Measurements from ENCODE around the gene TPCN2.

The TPCN2 gene

DNA sequence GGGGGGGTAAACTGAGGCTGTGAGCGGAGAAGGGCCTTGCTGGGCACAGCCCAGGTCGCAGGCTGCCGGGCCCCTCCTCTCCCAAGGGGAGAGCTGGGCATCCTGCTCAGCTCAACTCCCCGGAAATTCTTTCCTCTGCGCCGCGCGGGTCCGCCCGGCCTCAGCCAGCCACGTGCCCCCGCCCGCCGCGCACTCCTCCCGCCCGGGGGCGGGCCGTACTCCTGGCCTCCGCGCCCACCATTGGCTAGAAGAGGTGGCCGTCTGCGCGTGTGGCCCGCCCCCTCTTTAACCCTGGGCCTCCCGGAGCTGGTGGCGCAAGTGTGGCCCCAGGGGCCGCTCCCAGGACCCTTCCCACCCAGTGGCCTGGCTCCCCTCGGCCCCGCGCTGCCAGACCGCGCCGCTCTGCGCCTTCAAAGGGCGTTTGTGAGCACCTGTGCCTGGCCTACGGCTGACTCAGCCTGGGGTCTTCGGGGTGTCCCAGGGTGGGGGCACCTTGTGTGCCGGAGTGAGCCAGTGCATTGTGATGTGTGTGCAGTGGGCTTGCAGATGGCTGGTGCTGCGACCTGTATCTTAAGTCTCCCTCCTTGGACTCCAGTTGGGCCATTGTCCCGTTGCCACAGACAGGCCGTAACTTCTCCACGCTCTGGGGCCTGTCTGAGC lies 37.6 kb upstream of the TPCN2 start:
- DNase-seq (ENCODE audit: low spot score) = no peak

GRCh38 chr11:69011624-69012091 lies 37.1 kb upstream of the TPCN2 start:
- no peak for DNase-seq (ENCODE audit: low spot score)

DNA sequence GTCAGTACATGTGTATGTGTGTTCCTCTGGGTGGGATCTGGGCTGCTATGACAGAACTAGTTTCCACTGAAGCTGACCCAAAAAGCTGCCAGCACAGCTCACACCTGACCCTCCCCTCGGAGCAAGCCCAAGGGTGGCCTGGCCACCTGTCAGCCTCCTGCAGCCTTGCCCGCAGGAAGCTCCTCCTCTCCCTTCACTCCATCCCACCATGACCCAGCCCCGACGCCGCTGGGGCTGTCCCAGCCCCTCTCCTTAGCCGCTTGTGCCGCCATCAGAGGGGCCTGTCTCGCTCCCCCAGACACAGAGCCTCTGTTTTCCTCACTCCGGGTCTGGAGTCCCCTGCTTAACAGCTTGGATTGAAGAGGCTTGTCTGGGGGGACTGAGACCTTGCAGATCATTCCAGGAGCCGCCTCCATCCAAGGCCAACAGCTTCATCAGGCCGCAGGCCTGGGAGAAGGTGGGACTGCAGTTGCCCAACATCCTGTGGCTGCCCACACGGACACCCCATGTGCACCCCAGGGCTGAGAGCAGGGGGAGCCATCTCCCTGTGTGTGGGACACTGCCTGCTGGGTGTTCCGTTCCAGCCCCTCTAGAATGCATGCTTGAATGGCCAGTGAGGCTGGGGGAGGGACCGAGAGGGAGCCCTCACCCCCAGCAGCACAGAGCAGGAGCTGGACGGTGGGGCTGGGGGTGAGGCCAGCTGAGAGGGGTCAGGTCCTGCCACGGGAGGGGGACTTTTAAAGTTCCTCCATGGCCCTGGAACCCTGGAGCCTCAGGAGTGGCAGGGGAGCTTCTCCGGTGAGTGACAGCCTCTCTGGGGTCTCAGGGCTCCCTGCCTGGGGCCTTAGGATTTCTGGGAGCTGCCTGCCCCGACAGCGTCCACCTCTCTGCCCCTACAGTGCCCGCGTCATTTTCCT lies 36.4 kb upstream of the TPCN2 start:
- no peak for DNase-seq (ENCODE audit: low spot score)

DNA sequence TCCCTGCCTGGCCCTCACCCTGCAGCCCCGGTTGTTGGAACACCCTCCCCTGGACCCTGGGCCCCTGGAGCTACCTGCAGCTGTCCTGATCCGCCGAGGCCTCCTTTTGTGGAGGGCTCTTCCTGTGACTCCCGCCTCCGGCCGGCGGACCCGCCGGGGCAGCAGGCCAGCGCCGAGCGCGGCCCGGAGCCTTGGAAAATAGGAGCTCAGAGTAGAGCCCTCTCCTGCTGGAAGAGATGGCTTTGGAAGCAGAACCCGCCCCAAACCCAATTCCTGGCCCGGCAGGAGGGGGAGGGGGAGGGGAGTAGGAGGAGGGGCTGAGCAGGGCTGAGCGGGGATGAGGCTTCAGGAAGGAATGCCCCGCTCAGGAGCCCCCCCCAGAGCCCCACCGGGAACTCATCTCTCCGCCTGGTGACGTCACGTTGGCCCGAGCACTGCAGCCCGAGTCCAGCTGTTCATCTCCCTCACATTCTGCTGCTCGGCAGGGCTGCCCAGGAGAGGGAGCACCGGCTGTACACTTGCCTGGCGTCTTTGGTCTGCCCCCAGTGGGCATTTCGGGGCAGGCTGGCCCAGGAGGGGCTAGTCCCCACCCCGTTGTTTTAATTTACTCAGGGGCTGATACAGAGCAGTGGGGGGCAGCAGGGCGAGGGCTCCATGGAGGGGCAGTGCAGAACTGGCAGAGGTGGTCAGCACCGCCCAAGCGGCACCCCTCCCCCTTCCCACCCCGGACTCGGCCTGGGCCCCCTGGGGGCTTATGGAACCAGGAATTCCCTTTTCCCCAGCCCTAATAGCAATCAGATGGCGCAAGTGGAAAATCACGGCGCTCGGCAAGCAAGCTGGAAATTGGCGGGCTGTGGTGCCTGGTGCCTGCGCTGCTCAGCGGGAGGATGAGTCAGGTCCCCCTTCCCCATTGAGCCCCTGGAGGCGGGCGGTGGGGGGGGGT lies 35.5 kb upstream of the TPCN2 start, which contains the start of gene MRGPRF:
Gene MRGPRF (minus strand): TSS at position 238 of the 943 bp plus-strand sequence. CDS start 3,345 bp downstream, outside the sequence.
- no peak for DNase-seq (ENCODE audit: low spot score)

DNA sequence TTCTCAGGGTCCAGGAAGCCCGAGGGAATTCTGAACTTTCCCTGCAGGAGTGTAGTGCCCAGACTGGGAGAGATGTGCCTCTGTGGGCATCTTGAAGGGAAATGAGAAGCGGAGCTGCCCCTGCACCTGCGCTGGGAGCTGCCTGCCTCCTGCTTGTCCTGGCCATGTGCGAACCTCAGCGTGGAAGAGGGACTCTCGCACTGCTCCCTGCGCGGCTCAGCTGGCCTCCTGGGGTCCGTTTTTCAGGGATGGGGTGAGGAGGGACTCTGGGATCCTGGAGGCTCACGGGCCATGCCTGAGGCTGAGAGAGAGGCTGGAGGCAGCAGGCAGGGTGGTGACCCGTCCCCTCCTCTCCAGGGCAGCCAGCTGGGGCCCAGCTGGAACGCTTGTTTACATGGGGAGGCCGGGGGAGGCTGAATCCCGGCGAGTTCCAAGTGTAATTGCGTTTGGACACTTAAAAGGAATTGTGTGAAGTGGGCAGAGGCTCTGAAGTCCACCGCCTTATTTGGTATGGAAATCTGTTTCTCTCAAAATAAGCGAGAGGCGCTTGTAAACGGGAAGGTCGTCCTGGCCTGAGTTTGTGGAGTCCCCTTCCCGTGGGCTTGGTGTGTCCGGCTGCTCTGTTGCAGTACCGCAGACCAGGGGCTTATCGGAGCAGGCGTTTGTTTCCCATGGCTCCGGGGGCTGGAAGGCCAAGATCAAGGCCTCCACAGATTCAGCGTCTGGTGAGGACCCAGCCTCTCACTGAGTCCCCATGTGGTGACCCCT lies 34.5 kb upstream of the TPCN2 start:
- DNase-seq (ENCODE audit: low spot score) = no peak

DNA sequence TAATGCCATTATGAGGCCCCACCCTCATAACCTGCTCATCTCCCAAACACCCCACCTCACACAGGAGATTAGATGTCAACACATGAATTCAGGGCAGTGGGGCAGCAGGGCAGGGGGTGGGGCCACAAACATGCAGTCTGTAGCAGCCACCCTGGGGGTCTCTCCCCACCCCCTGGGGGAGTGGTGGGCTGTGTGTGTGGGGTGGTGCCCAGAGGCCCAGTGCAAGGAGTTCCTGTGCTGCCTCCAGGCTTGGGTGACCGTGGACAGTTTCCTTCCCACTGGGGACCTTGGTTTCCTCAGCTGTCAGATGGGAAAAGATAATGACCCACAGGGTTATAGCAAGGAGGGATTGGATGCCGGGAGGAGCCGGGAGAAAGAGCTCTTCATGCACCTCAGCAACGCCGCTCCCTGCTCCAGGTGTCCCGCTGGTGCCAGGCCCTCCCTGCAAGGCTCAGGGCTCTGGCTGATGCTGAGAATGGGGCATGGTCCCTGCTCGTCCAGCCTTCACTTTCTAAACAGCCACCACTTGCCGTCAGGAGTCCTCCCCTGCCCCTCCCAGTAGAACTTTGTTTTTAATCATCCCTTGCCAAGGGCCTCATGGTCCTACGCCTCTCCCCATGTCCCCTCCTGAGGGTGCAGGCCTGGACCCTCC lies 33.7 kb upstream of the TPCN2 start:
- DNase-seq (ENCODE audit: low spot score) = no peak

- DNase-seq (ENCODE audit: low spot score) = no peak
Measured at GRCh38 chr11:69017951-69018350, 30.8 kb upstream of the TPCN2 start.

- DNase-seq (ENCODE audit: low spot score) = no peak
Measured at GRCh38 chr11:69018924-69019323, 29.8 kb upstream of the TPCN2 start.

DNA sequence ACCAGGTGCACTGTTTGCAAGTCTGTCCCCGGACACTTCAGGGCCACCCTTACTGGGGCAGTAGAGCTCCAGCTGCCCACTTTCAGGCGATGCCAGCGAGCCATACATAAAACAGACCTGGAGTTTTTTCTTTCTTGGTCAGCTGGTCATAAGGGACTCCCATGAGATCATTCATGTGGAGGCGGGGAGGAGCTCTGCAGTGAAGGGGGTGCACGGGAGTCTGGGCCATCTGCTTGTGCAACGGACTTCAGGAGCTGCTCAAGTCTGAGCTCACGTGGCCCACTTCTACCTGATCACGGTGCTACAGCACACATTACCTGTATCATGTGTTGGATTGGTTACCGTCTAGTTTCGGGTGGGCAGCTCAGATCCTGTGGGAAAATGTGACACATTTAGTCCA lies 26.5 kb upstream of the TPCN2 start:
- no peak for DNase-seq (ENCODE audit: low spot score)

DNA sequence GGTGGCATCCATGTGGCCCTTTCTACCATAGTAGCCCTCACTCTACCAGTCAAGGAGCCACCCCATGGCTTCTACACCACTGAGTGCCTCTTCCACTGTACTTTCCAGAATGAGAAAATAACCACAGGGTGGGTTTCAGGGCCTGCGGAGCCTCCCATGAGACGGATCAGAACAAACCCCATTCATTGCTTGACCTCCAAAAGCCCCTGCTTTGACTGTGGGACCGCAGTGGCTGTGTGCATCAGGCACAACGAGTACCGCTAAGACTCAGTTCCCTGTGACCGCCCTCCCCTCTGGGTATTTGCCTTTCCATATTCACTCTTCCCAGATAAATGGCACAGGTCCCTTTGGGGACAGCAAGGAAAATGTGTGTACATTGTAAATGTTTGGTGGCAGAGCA lies 24.2 kb upstream of the TPCN2 start:
- DNase-seq (ENCODE audit: low spot score) = no peak

- DNase-seq (ENCODE audit: low spot score) = no peak
Measured at GRCh38 chr11:69027704-69028372, 20.9 kb upstream of the TPCN2 start.

GRCh38 chr11:69030301-69030700 lies 18.4 kb upstream of the TPCN2 start:
- DNase-seq (ENCODE audit: low spot score) = no peak

- no peak for DNase-seq (ENCODE audit: low spot score)
Measured at GRCh38 chr11:69032833-69033232, 15.9 kb upstream of the TPCN2 start.

GRCh38 chr11:69033431-69033830 lies 15.3 kb upstream of the TPCN2 start:
- DNase-seq (ENCODE audit: low spot score) = no peak

GRCh38 chr11:69034123-69034867 lies 14.4 kb upstream of the TPCN2 start:
- no peak for DNase-seq (ENCODE audit: low spot score)

DNA sequence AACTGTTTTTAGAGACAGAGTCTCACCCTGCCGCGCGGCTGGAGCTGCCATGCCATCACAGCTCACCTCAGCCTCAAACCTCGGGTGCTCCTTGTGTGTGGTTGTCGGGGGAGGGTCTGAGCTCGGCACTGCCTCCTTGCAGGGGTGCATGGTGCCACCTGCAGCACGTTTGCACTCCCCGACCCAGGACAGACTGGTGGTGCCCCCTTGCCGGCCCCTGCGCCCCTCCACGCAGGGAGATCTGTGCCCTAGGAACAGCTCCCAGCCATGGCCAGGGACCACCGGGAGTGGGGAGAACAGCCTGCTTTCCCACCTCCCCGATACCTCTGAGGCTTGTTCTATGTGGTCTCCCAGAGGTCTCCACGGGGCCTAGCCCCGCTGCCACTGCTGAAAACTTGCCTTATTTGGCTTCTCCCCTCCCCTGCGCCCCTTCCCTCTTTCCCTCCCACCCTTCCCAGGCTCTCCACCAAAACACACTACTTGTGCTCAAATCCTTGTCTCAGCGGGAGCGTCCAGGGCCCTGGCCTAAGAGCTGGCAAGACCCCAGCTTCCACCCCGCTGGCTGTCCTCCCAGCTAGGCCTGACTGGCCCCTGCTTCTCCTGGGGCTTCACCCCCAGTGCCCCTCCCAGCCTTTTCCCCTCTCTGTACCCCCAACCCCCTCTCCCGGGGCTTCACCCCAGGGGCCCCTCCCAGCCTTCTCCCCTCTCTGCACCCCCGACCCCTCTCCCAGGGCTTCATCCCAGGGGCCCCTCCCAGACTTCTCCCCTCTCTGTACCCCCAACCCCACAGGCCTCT lies 13.4 kb upstream of the TPCN2 start:
- DNase-seq (ENCODE audit: low spot score) = no peak

GRCh38 chr11:69035946-69036340 lies 12.8 kb upstream of the TPCN2 start:
- no peak for DNase-seq (ENCODE audit: low spot score)

DNA sequence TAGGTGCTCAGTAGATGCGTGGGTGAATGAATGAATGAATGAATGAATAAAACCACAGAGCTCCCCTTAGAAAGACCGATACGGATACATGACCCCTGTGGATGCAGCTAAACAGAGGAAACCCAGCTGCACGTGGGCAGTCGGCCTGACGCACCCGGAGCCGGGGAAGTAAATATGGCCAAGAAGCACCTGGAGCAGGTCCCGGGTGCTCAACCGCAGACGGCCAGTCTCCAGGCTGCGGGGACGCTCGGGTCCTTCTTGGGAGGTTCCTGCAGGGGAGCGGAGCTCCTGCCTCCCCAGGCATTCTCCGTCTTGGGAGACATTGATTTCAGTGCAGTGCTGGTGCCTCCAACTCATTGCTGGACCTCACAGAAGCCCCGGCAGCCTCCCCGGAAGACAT lies 11.7 kb upstream of the TPCN2 start:
- DNase-seq (ENCODE audit: low spot score) = no peak

DNA sequence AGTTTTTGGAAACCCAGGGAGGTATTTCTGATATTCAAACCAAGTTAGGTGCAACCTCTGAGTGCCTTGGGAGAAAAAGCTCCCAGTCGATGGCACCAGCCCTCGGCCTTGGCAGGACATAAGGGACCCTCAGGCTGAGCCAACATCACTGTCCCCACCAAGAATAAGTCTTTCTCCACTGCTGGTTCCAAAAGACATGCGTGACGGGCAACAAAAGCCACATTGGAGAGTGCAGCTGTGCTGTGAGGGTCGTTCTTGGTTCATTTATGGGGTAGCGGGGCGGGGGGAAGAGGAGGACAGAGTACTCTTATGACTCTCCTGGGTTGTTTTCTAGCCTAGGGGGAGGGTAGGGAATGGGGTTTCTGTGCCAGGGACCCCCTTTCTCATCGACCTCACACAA lies 11.2 kb upstream of the TPCN2 start:
- DNase-seq (ENCODE audit: low spot score) = no peak

All from kidney capillary endothelial cell (primary cell).